DOHH2 (cell line): Measurements from ENCODE around the gene LGALS3BP.

Experiments used
- CTCF ChIP-seq: fragments of 200-600 bp; sonication (generic); IDR thresholded peaks from one replicate; pipeline ENCODE4 v1.5.1; 2014; ENCODE audit warnings: antibody characterized with exemption, mild to moderate bottlenecking, low read depth, low read length; ENCODE audit not compliant: poor library complexity, severe bottlenecking
- EZH2phosphoT487 ChIP-seq: fragments of 200-600 bp; sonication (generic); IDR thresholded peaks from 2 replicates; pipeline ENCODE4 v1.6.1; 2017; ENCODE audit warnings: borderline replicate concordance, mild to moderate bottlenecking, antibody characterized with exemption, low read length, moderate library complexity, mixed read lengths

GRCh38 chr17:78999056-78999768 lies 19.5 kb upstream of the LGALS3BP start:
- TF ChIP-seq CTCF (no peak), EZH2phosphoT487 (no peak)
